GM10248 (cell line): ENCODE results near the gene OBSCN.
"Not testable (repeated sequence)": the region's sequence is repeated elsewhere in the genome, so short reads cannot be mapped to it uniquely, and the experiment has no call there.

Experiments used
- CTCF ChIA-PET: fragments of 300-600 bp; sonication (Branson Sonifier 250); formaldehyde crosslinking; extraction: SDS; loops from one replicate; lab custom pipeline; 2021; ENCODE audit warnings: antibody characterized with exemption; lab: Yijun Ruan, JAX
- POLR2A ChIA-PET: fragments of 350-650 bp; sonication (Branson Sonifier 250); formaldehyde crosslinking; extraction: SDS; loops from one replicate; lab custom pipeline; 2020; ENCODE audit warnings: antibody characterized with exemption; lab: Yijun Ruan, JAX
- DNase-seq: peaks from one replicate; pipeline ENCODE4 v3.0.0; 2012; ENCODE audit errors: extremely low spot score
- CTCF ChIP-seq: IDR thresholded peaks from 2 replicates; pipeline ENCODE4 v1.5.1; 2012; ENCODE audit warnings: mild to moderate bottlenecking, low read depth; ENCODE audit errors: extremely low read depth, missing control alignments, control extremely low read depth

OBSCN gene

GRCh38 chr1:228172591-228173527, 35.0 kb upstream of the OBSCN start:
- ChIA-PET CTCF (interaction anchor here (1.1 to 2.2 kb wide), 2 partner anchors 8 to 54 kb away, joined by 3 to 10 read pairs; no protein-coding TSS in a partner anchor), POLR2A (no interaction called here)

GRCh38 chr1:228173528-228174481, 34.0 kb upstream of the OBSCN start:
- POLR2A ChIA-PET, DNase-seq: not testable (repeated sequence)
- CTCF ChIA-PET, result interaction anchor here (2.2 kb wide), 1 partner anchor 9 kb away, joined by 10 read pairs; no protein-coding TSS in a partner anchor

More at GRCh38 chr1:228172591-228173527, 35.0 kb upstream of the OBSCN start:
- no peak for DNase-seq
- no peak for TF ChIP-seq CTCF

- DNase-seq, result no peak
- CTCF ChIA-PET, result interaction anchor here (0.8 to 2.2 kb wide), 3 partner anchors 10 to 44 kb away, joined by 3 to 10 read pairs (median 4); no protein-coding TSS in a partner anchor
- no peak for TF ChIP-seq CTCF
- POLR2A ChIA-PET, result no interaction called here
These were observed 33.1 kb upstream of the OBSCN start for GRCh38 chr1:228174482-228175315.

GRCh38 chr1:228175316-228176023, 32.4 kb upstream of the OBSCN start:
- ChIA-PET POLR2A (no interaction called here), CTCF (interaction anchor here (0.8 to 2.2 kb wide), 3 partner anchors 11 to 45 kb away, joined by 3 to 10 read pairs (median 4); no protein-coding TSS in a partner anchor)
- no peak for TF ChIP-seq CTCF
- DNase-seq, result no peak

- CTCF ChIA-PET, result interaction anchor here (3.0 kb wide), 1 partner anchor 10 kb away, joined by 19 read pairs; the partner anchor contains the start of gene IBA57
- no peak for DNase-seq
- POLR2A ChIA-PET, result no interaction called here
- no peak for TF ChIP-seq CTCF
These were observed 31.8 kb upstream of the OBSCN start for GRCh38 chr1:228176024-228176395.

GRCh38 chr1:228176461-228177182, 31.2 kb upstream of the OBSCN start:
- POLR2A ChIA-PET, result no interaction called here
- CTCF ChIA-PET, result interaction anchor here (0.9 to 3.0 kb wide), 4 partner anchors 10 to 41 kb away, joined by 3 to 19 read pairs (median 4); partner anchors contain the start of gene IBA57
- TF ChIP-seq CTCF, result no peak
- DNase-seq, result no peak
